ENCODE data around the gene ATG101.

ATG101 gene, protein sequence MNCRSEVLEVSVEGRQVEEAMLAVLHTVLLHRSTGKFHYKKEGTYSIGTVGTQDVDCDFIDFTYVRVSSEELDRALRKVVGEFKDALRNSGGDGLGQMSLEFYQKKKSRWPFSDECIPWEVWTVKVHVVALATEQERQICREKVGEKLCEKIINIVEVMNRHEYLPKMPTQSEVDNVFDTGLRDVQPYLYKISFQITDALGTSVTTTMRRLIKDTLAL

DNA sequence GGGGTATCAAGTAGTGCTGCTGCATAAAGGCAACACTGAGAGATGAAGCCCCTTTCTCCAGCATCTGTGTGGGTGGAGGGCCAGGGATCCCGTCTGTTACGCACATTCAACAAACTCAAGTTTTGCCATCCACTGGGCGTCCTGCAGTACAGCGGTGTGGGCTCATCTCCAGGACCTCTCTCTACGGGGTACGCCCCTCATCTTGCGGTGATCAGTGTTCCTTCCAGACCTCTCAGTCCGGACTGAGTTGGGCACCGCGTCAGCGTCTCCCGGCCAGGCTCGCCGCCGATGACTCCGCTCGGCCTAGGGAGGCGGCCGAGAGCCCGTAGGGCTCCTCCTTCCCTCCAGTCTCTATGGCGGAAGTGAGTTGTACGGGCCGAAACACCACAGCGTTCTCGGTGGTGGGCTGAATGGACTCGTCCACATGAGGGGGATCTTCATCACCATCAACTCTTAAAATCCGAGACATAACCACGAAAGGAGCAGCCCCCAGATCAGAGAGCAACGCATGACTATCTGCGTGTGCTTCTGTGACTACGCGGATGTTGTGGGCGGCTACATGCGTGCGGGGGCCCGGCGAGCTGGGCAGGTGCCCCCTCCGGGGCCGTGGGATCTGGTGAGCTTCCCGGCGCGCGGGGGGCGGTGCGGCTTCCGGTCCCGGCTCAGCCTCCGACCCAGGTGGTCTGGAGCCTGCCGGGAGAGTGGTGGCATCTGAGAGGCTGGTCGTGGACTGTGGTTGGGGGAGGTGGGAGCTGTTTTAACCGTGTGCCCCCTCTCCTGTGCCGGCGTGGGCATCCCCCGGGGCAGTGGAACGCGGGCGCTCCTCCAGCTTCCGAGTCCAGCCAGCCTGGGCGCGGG, at the start of gene ATG101:
Gene ATG101, plus strand, starts transcription at position 652 of the 858 bp plus-strand sequence. CDS start 3,673 bp downstream, outside the sequence.
- DNase-seq (ENCODE audit: low spot score): peak; percentile 96
- peak within 1 kb of the TSS; percentile 90 for H3K4me3 ChIP-seq
- TF ChIP-seq, protein P1, sequence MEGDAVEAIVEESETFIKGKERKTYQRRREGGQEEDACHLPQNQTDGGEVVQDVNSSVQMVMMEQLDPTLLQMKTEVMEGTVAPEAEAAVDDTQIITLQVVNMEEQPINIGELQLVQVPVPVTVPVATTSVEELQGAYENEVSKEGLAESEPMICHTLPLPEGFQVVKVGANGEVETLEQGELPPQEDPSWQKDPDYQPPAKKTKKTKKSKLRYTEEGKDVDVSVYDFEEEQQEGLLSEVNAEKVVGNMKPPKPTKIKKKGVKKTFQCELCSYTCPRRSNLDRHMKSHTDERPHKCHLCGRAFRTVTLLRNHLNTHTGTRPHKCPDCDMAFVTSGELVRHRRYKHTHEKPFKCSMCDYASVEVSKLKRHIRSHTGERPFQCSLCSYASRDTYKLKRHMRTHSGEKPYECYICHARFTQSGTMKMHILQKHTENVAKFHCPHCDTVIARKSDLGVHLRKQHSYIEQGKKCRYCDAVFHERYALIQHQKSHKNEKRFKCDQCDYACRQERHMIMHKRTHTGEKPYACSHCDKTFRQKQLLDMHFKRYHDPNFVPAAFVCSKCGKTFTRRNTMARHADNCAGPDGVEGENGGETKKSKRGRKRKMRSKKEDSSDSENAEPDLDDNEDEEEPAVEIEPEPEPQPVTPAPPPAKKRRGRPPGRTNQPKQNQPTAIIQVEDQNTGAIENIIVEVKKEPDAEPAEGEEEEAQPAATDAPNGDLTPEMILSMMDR (IDR thresholded peaks at IDR 0.05): peak; percentile 35
- H3K27ac ChIP-seq: peak within 1 kb of the TSS; percentile 89 to 93

DNA sequence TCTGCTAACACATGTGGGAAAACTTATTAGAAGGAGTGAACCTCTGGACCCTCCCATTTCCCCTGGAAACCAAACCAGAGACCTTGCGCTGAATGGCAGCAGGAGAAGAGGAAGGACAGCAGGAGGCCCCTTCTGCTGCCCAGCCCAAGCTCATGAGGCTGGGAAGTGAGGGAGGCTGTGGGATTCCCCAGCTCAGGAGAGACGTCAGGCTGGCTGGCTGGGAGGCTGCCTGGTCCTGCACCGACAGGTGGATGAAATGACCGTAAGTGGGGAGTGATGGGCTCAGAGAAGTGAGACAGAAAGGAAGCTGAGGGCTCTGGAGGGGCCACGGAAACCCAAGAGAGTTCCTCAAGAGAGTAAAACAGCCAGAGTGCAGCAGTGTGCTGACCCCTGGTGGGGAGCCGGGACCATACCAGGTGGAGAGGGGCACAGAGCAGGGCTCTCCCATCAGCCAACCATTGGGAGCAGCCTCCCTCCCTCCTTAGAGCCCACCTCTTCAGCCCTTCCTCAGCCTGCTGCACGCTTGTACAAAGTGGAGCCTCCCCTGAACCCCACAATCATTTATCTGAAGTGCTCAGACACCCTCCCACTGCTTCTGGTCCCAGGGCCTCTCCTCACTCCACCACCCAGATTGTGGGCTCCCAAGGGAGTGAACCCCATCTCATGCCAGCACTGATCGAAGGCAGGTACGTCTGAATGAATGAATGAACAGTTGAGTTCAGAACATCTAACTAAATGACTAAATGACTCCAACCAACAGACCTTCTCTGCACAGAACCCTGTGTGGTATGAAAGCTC, 49.0 kb upstream of the ATG101 start:
- Histone ChIP-seq H3K4me3 (no peak overlapping the region), H3K27ac (no peak overlapping the region)
- DNase-seq (ENCODE audit: low spot score): peak; percentile 70
- TF ChIP-seq, protein P1 (IDR thresholded peaks at IDR 0.05): peak; percentile 17

DNA sequence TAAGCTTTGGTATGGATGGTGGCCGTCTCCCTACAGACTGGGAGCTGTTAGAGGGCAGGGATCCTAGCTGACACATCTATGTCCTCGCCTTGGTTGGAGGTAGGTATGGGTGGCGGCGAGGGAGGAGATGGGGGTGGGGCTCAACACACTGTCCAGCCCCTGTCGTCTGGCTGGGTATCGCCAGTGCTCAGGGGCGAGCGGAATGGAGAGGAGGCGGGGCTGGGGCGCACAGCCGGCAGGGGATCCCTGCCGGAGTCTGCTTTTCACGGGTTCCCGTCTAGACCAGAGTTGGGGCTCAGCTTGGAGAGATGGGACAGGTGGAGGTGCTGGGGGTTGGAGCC, 47.0 kb upstream of the ATG101 start:
- DNase-seq (ENCODE audit: low spot score): no peak
- peak overlapping the region in 1 of 2 donors; percentile 55 for H3K27ac ChIP-seq
- TF ChIP-seq, protein P1 (IDR thresholded peaks at IDR 0.05): no peak
- peak overlapping the region; percentile 79 for H3K4me3 ChIP-seq

DNA sequence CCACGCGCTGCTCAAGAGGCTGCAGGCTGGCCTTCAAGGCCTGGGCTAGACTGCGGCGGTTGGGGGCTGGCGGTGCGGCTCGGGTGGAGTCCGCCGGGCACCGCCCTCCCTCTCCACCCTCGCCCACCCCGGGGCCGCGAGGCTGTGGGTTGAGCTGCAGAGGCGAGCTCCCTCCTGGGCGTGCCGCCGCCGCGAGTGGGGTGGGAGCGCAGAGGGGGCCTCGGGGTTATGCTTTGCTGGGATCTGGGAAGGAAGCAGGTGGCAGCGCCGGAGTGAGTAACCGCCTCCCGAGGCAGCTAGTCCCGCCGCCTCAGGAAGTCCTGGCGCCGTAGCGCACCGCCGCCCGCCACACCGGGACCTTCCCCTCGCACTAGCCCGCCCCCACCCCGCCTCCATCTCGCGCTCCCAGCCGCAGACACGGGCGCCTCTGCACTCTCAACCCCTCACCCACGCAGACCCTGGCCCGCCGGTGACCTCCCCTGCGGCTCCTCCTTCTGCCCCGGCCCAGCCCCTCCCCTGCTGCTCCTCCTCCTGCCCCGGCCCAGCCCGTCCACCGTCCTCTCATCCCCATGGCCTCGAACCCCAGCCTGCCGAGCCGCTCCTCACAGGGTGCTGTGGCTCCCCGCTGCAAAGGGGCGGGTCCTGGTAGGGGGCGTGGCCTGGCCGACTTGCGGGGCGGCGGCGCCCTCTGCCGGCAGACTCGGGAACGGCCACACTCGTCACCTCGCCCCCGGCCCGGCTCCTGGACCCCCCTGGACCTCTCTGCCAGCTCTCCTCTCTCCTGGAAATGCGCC, 46.4 kb upstream of the ATG101 start:
- no peak for DNase-seq (ENCODE audit: low spot score)
- Histone ChIP-seq H3K4me3 (peak overlapping the region; percentile 79), H3K27ac (peak overlapping the region in 1 of 2 donors; percentile 55)
- TF ChIP-seq, protein P1 (IDR thresholded peaks at IDR 0.05): peak; percentile 97

DNA sequence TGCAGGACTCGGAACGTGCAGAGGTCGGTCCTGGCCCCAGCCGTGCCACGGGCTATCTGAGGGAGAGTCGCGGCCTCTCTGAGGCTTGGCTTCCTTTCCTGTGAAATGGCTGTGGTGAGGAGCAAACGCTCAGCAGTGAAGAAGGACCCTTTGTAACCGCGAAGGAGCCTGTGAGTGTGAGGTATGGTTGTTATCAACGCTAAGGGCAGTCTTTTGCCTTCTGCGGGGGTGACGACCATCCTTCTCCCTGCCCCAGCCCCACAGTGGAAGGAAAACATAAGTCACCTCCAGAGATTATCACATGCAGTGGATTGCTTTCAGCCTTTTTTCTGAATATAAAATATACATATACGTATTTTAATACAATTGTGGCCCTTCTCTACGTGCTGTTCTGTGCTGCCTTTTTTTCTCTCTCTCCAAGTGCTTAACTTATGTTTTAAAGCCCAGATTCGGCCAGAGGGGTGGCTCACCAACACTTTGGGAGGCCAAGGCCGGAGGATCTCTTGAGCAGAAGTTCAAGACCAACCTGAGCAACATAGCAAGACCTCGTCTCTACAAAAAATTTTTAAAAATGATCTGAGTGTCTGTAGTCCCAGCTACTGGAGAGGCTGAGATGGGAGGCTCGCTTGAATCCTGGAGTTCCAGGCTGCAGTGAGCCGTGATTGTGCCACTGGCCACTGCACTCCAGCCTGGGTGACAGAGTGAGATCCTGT, 45.6 kb upstream of the ATG101 start:
- peak overlapping the region; percentile 79 for H3K4me3 ChIP-seq
- TF ChIP-seq, protein P1 (IDR thresholded peaks at IDR 0.05): no peak
- DNase-seq (ENCODE audit: low spot score): no peak
- H3K27ac ChIP-seq: peak overlapping the region in 1 of 2 donors; percentile 55

DNA sequence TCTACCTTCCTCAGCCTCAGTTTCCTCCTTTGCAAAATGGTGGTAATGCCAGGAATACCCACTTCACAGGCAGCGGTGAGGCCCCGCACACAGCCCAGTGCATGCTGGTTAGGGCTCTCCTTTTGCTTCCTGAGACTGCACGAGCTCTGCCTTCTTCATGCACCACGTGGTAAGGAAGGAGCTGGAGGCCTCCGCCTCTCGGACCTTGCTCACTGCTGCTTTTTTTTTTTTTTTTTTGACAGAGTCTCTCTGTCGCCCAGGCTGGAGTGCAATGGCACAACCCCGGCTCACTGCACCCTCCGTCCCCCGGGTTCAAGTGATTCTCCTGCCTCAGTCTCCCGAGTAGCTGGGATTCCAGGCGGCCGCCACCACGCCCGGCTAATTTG, 44.9 kb upstream of the ATG101 start:
- Histone ChIP-seq H3K4me3 (peak overlapping the region; percentile 65), H3K27ac (peak overlapping the region; percentile 65 to 82)
- DNase-seq (ENCODE audit: low spot score): no peak

More for the DNA sequence above, 44.9 kb upstream of the ATG101 start:
- TF ChIP-seq, protein P1 (IDR thresholded peaks at IDR 0.05): no peak
